ENCODE measurements around the gene PCYT1A. TPM values are rescaled to one million over a fixed set of nuclear protein-coding genes. Genes with fewer than 3 reads are reported as not detected.

The PCYT1A gene
- polyA plus RNA-seq, 2 donors = 16.9 to 33.0 TPM

- H3K9me3 ChIP-seq (ENCODE audit: control insufficient read depth in 2 of 2, insufficient read depth in 1 of 2, low read depth in 1 of 2, low read length in 1 of 2) = no peaks in the 10 kb centered on the region
- WGBS, 2 donors = 79 to 84% methylated on average over 17 of the region's 17 CpGs
- H3K27me3 ChIP-seq (ENCODE audit: control insufficient read depth in 1 of 2, insufficient read depth in 2 of 2, low read length in 2 of 2) = no peaks in the 10 kb centered on the region
These were observed 90.0 kb downstream of the PCYT1A start for GRCh38 chr3:196197524-196197923.

GRCh38 chr3:196195664-196196265 is 91.8 kb downstream of the PCYT1A start:
- no peaks in the 10 kb centered on the region for H3K9me3 ChIP-seq (ENCODE audit: control insufficient read depth in 2 of 2, insufficient read depth in 1 of 2, low read depth in 1 of 2, low read length in 1 of 2)
- H3K36me3 ChIP-seq (ENCODE audit: control insufficient read depth in 2 of 2, insufficient read depth in 2 of 2, low read length in 1 of 2) = no peaks in the 10 kb centered on the region
- H3K27ac ChIP-seq (ENCODE audit: low read depth in 2 of 2, low read length in 1 of 2) = no peak overlapping the region
- H3K4me3 ChIP-seq (ENCODE audit: low read depth in 1 of 2, low read length in 2 of 2) = no peak overlapping the region
- 81 to 87% methylated on average over 14 of the region's 14 CpGs for WGBS, 2 donors
- no peaks in the 10 kb centered on the region for H3K27me3 ChIP-seq (ENCODE audit: control insufficient read depth in 1 of 2, insufficient read depth in 2 of 2, low read length in 2 of 2)
- peaks cover 2 to 11% of the 10 kb centered on the region in 2 donors for H3K4me1 ChIP-seq (ENCODE audit: control insufficient read depth in 2 of 2, insufficient read depth in 2 of 2, low read length in 1 of 2)

More at GRCh38 chr3:196197524-196197923, 90.0 kb downstream of the PCYT1A start:
- H3K27ac ChIP-seq (ENCODE audit: low read depth in 2 of 2, low read length in 1 of 2) = no peak overlapping the region
- H3K36me3 ChIP-seq (ENCODE audit: control insufficient read depth in 2 of 2, insufficient read depth in 2 of 2, low read length in 1 of 2) = no peaks in the 10 kb centered on the region
- H3K4me3 ChIP-seq (ENCODE audit: low read depth in 1 of 2, low read length in 2 of 2) = no peak overlapping the region
- H3K4me1 ChIP-seq (ENCODE audit: control insufficient read depth in 2 of 2, insufficient read depth in 2 of 2, low read length in 1 of 2) = peaks cover 4 to 9% of the 10 kb centered on the region in 2 donors

GRCh38 chr3:196194542-196194915 is 93.0 kb downstream of the PCYT1A start:
- H3K4me1 ChIP-seq (ENCODE audit: control insufficient read depth in 2 of 2, insufficient read depth in 2 of 2, low read length in 1 of 2) = peaks cover 2 to 11% of the 10 kb centered on the region in 2 donors
- no peaks in the 10 kb centered on the region for H3K27me3 ChIP-seq (ENCODE audit: control insufficient read depth in 1 of 2, insufficient read depth in 2 of 2, low read length in 2 of 2)
- no peaks in the 10 kb centered on the region for H3K9me3 ChIP-seq (ENCODE audit: control insufficient read depth in 2 of 2, insufficient read depth in 1 of 2, low read depth in 1 of 2, low read length in 1 of 2)
- 87 to 89% methylated on average over 5 of the region's 5 CpGs for WGBS, 2 donors
- no peaks in the 10 kb centered on the region for H3K36me3 ChIP-seq (ENCODE audit: control insufficient read depth in 2 of 2, insufficient read depth in 2 of 2, low read length in 1 of 2)
- no peak overlapping the region for H3K27ac ChIP-seq (ENCODE audit: low read depth in 2 of 2, low read length in 1 of 2)
- H3K4me3 ChIP-seq (ENCODE audit: low read depth in 1 of 2, low read length in 2 of 2) = no peak overlapping the region

GRCh38 chr3:196193736-196194541 is 93.6 kb downstream of the PCYT1A start:
- Histone ChIP-seq H3K4me3 (ENCODE audit: low read depth in 1 of 2, low read length in 2 of 2) (no peak overlapping the region), H3K27me3 (ENCODE audit: control insufficient read depth in 1 of 2, insufficient read depth in 2 of 2, low read length in 2 of 2) (no peaks in the 10 kb centered on the region), H3K27ac (ENCODE audit: low read depth in 2 of 2, low read length in 1 of 2) (no peak overlapping the region), H3K36me3 (ENCODE audit: control insufficient read depth in 2 of 2, insufficient read depth in 2 of 2, low read length in 1 of 2) (no peaks in the 10 kb centered on the region), H3K4me1 (ENCODE audit: control insufficient read depth in 2 of 2, insufficient read depth in 2 of 2, low read length in 1 of 2) (peaks cover 2 to 11% of the 10 kb centered on the region in 2 donors), H3K9me3 (ENCODE audit: control insufficient read depth in 2 of 2, insufficient read depth in 1 of 2, low read depth in 1 of 2, low read length in 1 of 2) (no peaks in the 10 kb centered on the region)
- WGBS, 2 donors = 61 to 75% methylated on average over 13 of the region's 13 CpGs

- no peak overlapping the region for H3K27ac ChIP-seq (ENCODE audit: low read depth in 2 of 2, low read length in 1 of 2)
- 71 to 73% methylated on average over 15 of the region's 15 CpGs for WGBS, 2 donors
- peaks cover 2 to 11% of the 10 kb centered on the region in 2 donors for H3K4me1 ChIP-seq (ENCODE audit: control insufficient read depth in 2 of 2, insufficient read depth in 2 of 2, low read length in 1 of 2)
- H3K9me3 ChIP-seq (ENCODE audit: control insufficient read depth in 2 of 2, insufficient read depth in 1 of 2, low read depth in 1 of 2, low read length in 1 of 2) = no peaks in the 10 kb centered on the region
- H3K36me3 ChIP-seq (ENCODE audit: control insufficient read depth in 2 of 2, insufficient read depth in 2 of 2, low read length in 1 of 2) = no peaks in the 10 kb centered on the region
- H3K4me3 ChIP-seq (ENCODE audit: low read depth in 1 of 2, low read length in 2 of 2) = no peak overlapping the region
- no peaks in the 10 kb centered on the region for H3K27me3 ChIP-seq (ENCODE audit: control insufficient read depth in 1 of 2, insufficient read depth in 2 of 2, low read length in 2 of 2)
These were observed 94.3 kb downstream of the PCYT1A start for GRCh38 chr3:196193133-196193735.

- Histone ChIP-seq H3K27me3 (ENCODE audit: control insufficient read depth in 1 of 2, insufficient read depth in 2 of 2, low read length in 2 of 2) (no peaks in the 10 kb centered on the region), H3K4me3 (ENCODE audit: low read depth in 1 of 2, low read length in 2 of 2) (no peak overlapping the region), H3K36me3 (ENCODE audit: control insufficient read depth in 2 of 2, insufficient read depth in 2 of 2, low read length in 1 of 2) (no peaks in the 10 kb centered on the region), H3K27ac (ENCODE audit: low read depth in 2 of 2, low read length in 1 of 2) (peak overlapping the region; percentile 19 to 84), H3K9me3 (ENCODE audit: control insufficient read depth in 2 of 2, insufficient read depth in 1 of 2, low read depth in 1 of 2, low read length in 1 of 2) (no peaks in the 10 kb centered on the region), H3K4me1 (ENCODE audit: control insufficient read depth in 2 of 2, insufficient read depth in 2 of 2, low read length in 1 of 2) (peaks cover 2 to 11% of the 10 kb centered on the region in 2 donors)
- WGBS, 2 donors = 29 to 32% methylated on average over 14 of the region's 14 CpGs
These were observed 94.9 kb downstream of the PCYT1A start for GRCh38 chr3:196192524-196193051.

- Histone ChIP-seq H3K4me1 (ENCODE audit: control insufficient read depth in 2 of 2, insufficient read depth in 2 of 2, low read length in 1 of 2) (peaks cover 2 to 12% of the 10 kb centered on the region in 2 donors), H3K27ac (ENCODE audit: low read depth in 2 of 2, low read length in 1 of 2) (peak overlapping the region; percentile 19 to 84), H3K9me3 (ENCODE audit: control insufficient read depth in 2 of 2, insufficient read depth in 1 of 2, low read depth in 1 of 2, low read length in 1 of 2) (no peaks in the 10 kb centered on the region), H3K4me3 (ENCODE audit: low read depth in 1 of 2, low read length in 2 of 2) (no peak overlapping the region), H3K36me3 (ENCODE audit: control insufficient read depth in 2 of 2, insufficient read depth in 2 of 2, low read length in 1 of 2) (no peaks in the 10 kb centered on the region), H3K27me3 (ENCODE audit: control insufficient read depth in 1 of 2, insufficient read depth in 2 of 2, low read length in 2 of 2) (no peaks in the 10 kb centered on the region)
- 71 to 73% methylated on average over 11 of the region's 11 CpGs for WGBS, 2 donors
These were observed 95.4 kb downstream of the PCYT1A start for GRCh38 chr3:196192036-196192523.

GRCh38 chr3:196189566-196190347 is 97.8 kb downstream of the PCYT1A start:
- Histone ChIP-seq H3K27ac (ENCODE audit: low read depth in 2 of 2, low read length in 1 of 2) (no peak overlapping the region), H3K4me3 (ENCODE audit: low read depth in 1 of 2, low read length in 2 of 2) (no peak overlapping the region), H3K9me3 (ENCODE audit: control insufficient read depth in 2 of 2, insufficient read depth in 1 of 2, low read depth in 1 of 2, low read length in 1 of 2) (no peaks in the 10 kb centered on the region), H3K27me3 (ENCODE audit: control insufficient read depth in 1 of 2, insufficient read depth in 2 of 2, low read length in 2 of 2) (no peaks in the 10 kb centered on the region), H3K4me1 (ENCODE audit: control insufficient read depth in 2 of 2, insufficient read depth in 2 of 2, low read length in 1 of 2) (peaks cover 2 to 11% of the 10 kb centered on the region in 2 donors), H3K36me3 (ENCODE audit: control insufficient read depth in 2 of 2, insufficient read depth in 2 of 2, low read length in 1 of 2) (no peaks in the 10 kb centered on the region)
- WGBS, 2 donors = 83 to 87% methylated on average over 15 to 16 of the region's 16 CpGs
